A549 (cell line): ENCODE data around the gene KCNC2.

Experiments
- HEYL ChIP-seq: fragments of 250-450 bp; sonication (Bioruptor Pico); IDR thresholded peaks from 2 replicates; pipeline ENCODE4 v1.8.0; 2021; ENCODE audit warnings: mild to moderate bottlenecking, moderate library complexity
- JUNB ChIP-seq: fragments of >200 bp; sonication (Bioruptor Twin); formaldehyde crosslinking; IDR thresholded peaks from 2 replicates; pipeline ENCODE4 v1.6.1; 2016
- KDM1A ChIP-seq: fragments of 200-600 bp; sonication (generic); IDR thresholded peaks from 2 replicates; pipeline ENCODE4 v1.6.1; 2016; ENCODE audit warnings: low read depth, mild to moderate bottlenecking
- NFE2L2 ChIP-seq: fragments of 150-350 bp; conservative IDR thresholded peaks from 2 replicates; pipeline ENCODE4 v1.6.1; 2014; ENCODE audit warnings: low read length
- NPAS2 ChIP-seq: fragments of 250-450 bp; sonication (Bioruptor Pico); IDR thresholded peaks from 2 replicates; pipeline ENCODE4 v1.8.0; 2022; ENCODE audit warnings: mild to moderate bottlenecking, moderate library complexity, borderline replicate concordance
- POLR2A ChIP-seq: IDR thresholded peaks from 2 replicates; pipeline ENCODE4 v1.6.1; 2012; ENCODE audit warnings: mild to moderate bottlenecking, low read length
- RNF2 ChIP-seq: fragments of 200-600 bp; sonication (generic); IDR thresholded peaks from 2 replicates; pipeline ENCODE4 v1.6.1; 2016; ENCODE audit warnings: low read depth, mild to moderate bottlenecking, antibody characterized with exemption, moderate library complexity, borderline replicate concordance
- TF ChIP-seq, protein P1 (sequence below): fragments of 450-650 bp; IDR thresholded peaks from 2 replicates; pipeline ENCODE4 v1.6.1; 2014; ENCODE audit warnings: antibody characterized with exemption
- TF ChIP-seq, protein P2 (sequence below): fragments of >200 bp; sonication (Bioruptor Twin); formaldehyde crosslinking; IDR thresholded peaks from 3 replicates; pipeline ENCODE4 v1.5.1; 2016

DNA sequence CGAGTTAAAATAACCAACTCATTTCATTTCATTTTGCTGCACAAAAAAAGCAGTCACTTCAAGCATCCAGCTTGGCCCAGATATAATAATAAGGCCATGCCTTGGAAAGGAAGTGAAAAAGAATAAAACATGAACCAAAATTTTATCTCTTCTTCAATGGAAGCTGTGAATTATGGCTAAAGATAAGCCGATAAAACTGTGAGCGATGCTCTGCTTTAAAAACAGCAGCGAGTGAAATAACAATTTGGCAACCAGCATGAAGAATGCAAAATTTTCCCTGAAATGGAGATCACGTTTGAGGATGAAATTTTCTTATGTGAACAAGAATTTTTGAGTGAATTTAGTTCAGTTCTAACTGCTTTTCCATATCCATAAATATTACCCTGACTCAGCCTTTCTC is 70.4 kb downstream of the KCNC2 start:
- no peak for TF ChIP-seq NPAS2 (CRISPR knock-in tag)
- TF ChIP-seq, protein P1, sequence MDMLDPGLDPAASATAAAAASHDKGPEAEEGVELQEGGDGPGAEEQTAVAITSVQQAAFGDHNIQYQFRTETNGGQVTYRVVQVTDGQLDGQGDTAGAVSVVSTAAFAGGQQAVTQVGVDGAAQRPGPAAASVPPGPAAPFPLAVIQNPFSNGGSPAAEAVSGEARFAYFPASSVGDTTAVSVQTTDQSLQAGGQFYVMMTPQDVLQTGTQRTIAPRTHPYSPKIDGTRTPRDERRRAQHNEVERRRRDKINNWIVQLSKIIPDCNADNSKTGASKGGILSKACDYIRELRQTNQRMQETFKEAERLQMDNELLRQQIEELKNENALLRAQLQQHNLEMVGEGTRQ, result no peak
- TF ChIP-seq, protein P2, sequence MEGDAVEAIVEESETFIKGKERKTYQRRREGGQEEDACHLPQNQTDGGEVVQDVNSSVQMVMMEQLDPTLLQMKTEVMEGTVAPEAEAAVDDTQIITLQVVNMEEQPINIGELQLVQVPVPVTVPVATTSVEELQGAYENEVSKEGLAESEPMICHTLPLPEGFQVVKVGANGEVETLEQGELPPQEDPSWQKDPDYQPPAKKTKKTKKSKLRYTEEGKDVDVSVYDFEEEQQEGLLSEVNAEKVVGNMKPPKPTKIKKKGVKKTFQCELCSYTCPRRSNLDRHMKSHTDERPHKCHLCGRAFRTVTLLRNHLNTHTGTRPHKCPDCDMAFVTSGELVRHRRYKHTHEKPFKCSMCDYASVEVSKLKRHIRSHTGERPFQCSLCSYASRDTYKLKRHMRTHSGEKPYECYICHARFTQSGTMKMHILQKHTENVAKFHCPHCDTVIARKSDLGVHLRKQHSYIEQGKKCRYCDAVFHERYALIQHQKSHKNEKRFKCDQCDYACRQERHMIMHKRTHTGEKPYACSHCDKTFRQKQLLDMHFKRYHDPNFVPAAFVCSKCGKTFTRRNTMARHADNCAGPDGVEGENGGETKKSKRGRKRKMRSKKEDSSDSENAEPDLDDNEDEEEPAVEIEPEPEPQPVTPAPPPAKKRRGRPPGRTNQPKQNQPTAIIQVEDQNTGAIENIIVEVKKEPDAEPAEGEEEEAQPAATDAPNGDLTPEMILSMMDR, result no peak
- TF ChIP-seq KDM1A, result no peak
- TF ChIP-seq POLR2A, result no peak
- no peak for TF ChIP-seq RNF2
- no peak for TF ChIP-seq JUNB
- TF ChIP-seq HEYL (CRISPR knock-in tag), result no peak
- TF ChIP-seq NFE2L2, result no peak
